Measurements from ENCODE around the gene RAMP2.
A peak's percentile ranks its signal among the peaks of the same experiment; 100 is the strongest.

RAMP2 gene

GRCh38 chr17:42772945-42773289 lies 11.9 kb downstream of the RAMP2 start:
- no peak for DNase-seq

- DNase-seq = peak; percentile 90
Measured at GRCh38 chr17:42773290-42774035, 12.4 kb downstream of the RAMP2 start, which contains the start of gene VPS25. TSS of gene VPS25 (plus strand) at chr17:42773449. CDS start at chr17:42773476, 27 bp downstream.

- no peak for DNase-seq
Measured at GRCh38 chr17:42774066-42774745, 13.2 kb downstream of the RAMP2 start.

GRCh38 chr17:42775534-42776098 lies 14.6 kb downstream of the RAMP2 start:
- no peak for DNase-seq

- DNase-seq = no peak
Measured at GRCh38 chr17:42778570-42778969, 17.5 kb downstream of the RAMP2 start.

- no peak for DNase-seq
Measured at GRCh38 chr17:42779304-42779935, 18.4 kb downstream of the RAMP2 start.

- no peak for DNase-seq
Measured at GRCh38 chr17:42779936-42780850, 19.2 kb downstream of the RAMP2 start, which contains the start of gene WNK4. TSS of gene WNK4 (plus strand) at chr17:42780610. CDS start at chr17:42780699, 89 bp downstream.

GRCh38 chr17:42780851-42781638 lies 20.0 kb downstream of the RAMP2 start:
- no peak for DNase-seq

- no peak for DNase-seq
Measured at GRCh38 chr17:42781639-42782165, 20.7 kb downstream of the RAMP2 start.

GRCh38 chr17:42782166-42783061 lies 21.4 kb downstream of the RAMP2 start:
- DNase-seq = no peak

- DNase-seq = no peak
Measured at GRCh38 chr17:42783062-42783790, 22.2 kb downstream of the RAMP2 start.

- no peak for DNase-seq
Measured at GRCh38 chr17:42783791-42784138, 22.7 kb downstream of the RAMP2 start.

- no peak for DNase-seq
Measured at GRCh38 chr17:42784409-42784808, 23.4 kb downstream of the RAMP2 start.

- DNase-seq = no peak
Measured at GRCh38 chr17:42784811-42785592, 24.0 kb downstream of the RAMP2 start.

GRCh38 chr17:42787266-42787665 lies 26.2 kb downstream of the RAMP2 start:
- no peak for DNase-seq

- no peak for DNase-seq
Measured at GRCh38 chr17:42791948-42792347, 30.9 kb downstream of the RAMP2 start.

GRCh38 chr17:42792545-42792944 lies 31.5 kb downstream of the RAMP2 start:
- no peak for DNase-seq

- no peak for DNase-seq
Measured at GRCh38 chr17:42795061-42795460, 34.0 kb downstream of the RAMP2 start.

- no peak for DNase-seq
Measured at GRCh38 chr17:42795465-42795864, 34.4 kb downstream of the RAMP2 start.
